ENCODE measurements around the gene SLC38A5. TPM values are rescaled to one million over a fixed set of nuclear protein-coding genes. Genes with fewer than 3 reads are reported as not detected.

The SLC38A5 gene
- total RNA-seq, 1 donor from 2014 or later, result 9.0 TPM

GRCh38 chrX:48498374-48498809 is 28.3 kb upstream of the SLC38A5 start:
- no peak for DNase-seq (ENCODE audit: low spot score in 2 of 2, unreplicated experiment in 2 of 2)
- no peaks in the 10 kb centered on the region for H3K36me3 Mint-ChIP-seq
- no peak overlapping the region for H3K4me3 Mint-ChIP-seq
- no peak overlapping the region for H3K27ac Mint-ChIP-seq
- no peak for TF ChIP-seq CTCF (IDR thresholded peaks at IDR 0.05; ENCODE audit: unreplicated experiment)
- H3K27me3 Mint-ChIP-seq (ENCODE audit: low read depth), result no peaks in the 10 kb centered on the region
- H3K9me3 Mint-ChIP-seq, result peaks cover 4% of the 10 kb centered on the region
- H3K4me1 Mint-ChIP-seq, result peaks cover 2% of the 10 kb centered on the region

GRCh38 chrX:48497871-48498270 is 27.8 kb upstream of the SLC38A5 start:
- Mint-ChIP-seq H3K4me3 (no peak overlapping the region), H3K9me3 (peaks cover 4% of the 10 kb centered on the region), H3K27me3 (ENCODE audit: low read depth) (no peaks in the 10 kb centered on the region), H3K27ac (no peak overlapping the region), H3K36me3 (no peaks in the 10 kb centered on the region), H3K4me1 (peaks cover 2% of the 10 kb centered on the region)
- no peak for TF ChIP-seq CTCF (IDR thresholded peaks at IDR 0.05; ENCODE audit: unreplicated experiment)
- no peak for DNase-seq (ENCODE audit: low spot score in 2 of 2, unreplicated experiment in 2 of 2)

GRCh38 chrX:48496660-48497059 is 26.6 kb upstream of the SLC38A5 start:
- Mint-ChIP-seq H3K36me3 (no peaks in the 10 kb centered on the region), H3K27ac (no peak overlapping the region), H3K9me3 (peaks cover 4% of the 10 kb centered on the region), H3K27me3 (ENCODE audit: low read depth) (no peaks in the 10 kb centered on the region), H3K4me1 (peaks cover 2% of the 10 kb centered on the region), H3K4me3 (no peak overlapping the region)
- no peak for TF ChIP-seq CTCF (IDR thresholded peaks at IDR 0.05; ENCODE audit: unreplicated experiment)
- DNase-seq (ENCODE audit: low spot score in 2 of 2, unreplicated experiment in 2 of 2), result no peak

- no peaks in the 10 kb centered on the region for H3K27me3 Mint-ChIP-seq (ENCODE audit: low read depth)
- no peak overlapping the region for H3K4me3 Mint-ChIP-seq
- peak in 1 of 2 experiments; percentile 47 for DNase-seq (ENCODE audit: low spot score in 2 of 2, unreplicated experiment in 2 of 2)
- peaks cover 4% of the 10 kb centered on the region for H3K9me3 Mint-ChIP-seq
- no peak for TF ChIP-seq CTCF (IDR thresholded peaks at IDR 0.05; ENCODE audit: unreplicated experiment)
- H3K36me3 Mint-ChIP-seq, result no peaks in the 10 kb centered on the region
- H3K4me1 Mint-ChIP-seq, result peaks cover 2% of the 10 kb centered on the region
- no peak overlapping the region for H3K27ac Mint-ChIP-seq
Measured at GRCh38 chrX:48493890-48494364, 23.9 kb upstream of the SLC38A5 start.

- Mint-ChIP-seq H3K36me3 (no peaks in the 10 kb centered on the region), H3K9me3 (peaks cover 4% of the 10 kb centered on the region), H3K27me3 (ENCODE audit: low read depth) (no peaks in the 10 kb centered on the region), H3K27ac (no peak overlapping the region), H3K4me1 (peaks cover 2% of the 10 kb centered on the region), H3K4me3 (no peak overlapping the region)
- DNase-seq (ENCODE audit: low spot score in 2 of 2, unreplicated experiment in 2 of 2), result no peak
- no peak for TF ChIP-seq CTCF (IDR thresholded peaks at IDR 0.05; ENCODE audit: unreplicated experiment)
Measured at GRCh38 chrX:48492293-48492910, 22.3 kb upstream of the SLC38A5 start.
